ENCODE data around the gene MAPK1. TPM values are rescaled to one million over a fixed set of nuclear protein-coding genes. Genes with fewer than 3 reads are reported as not detected.
"Not testable (repeated sequence)": the region's sequence is repeated elsewhere in the genome, so short reads cannot be mapped to it uniquely, and the experiment has no call there.

MAPK1 gene
- total RNA-seq, 1 experiment from 2014 or later, result 63.0 TPM

- no peak for DNase-seq
- peaks cover 20% of the 10 kb centered on the region for H3K36me3 ChIP-seq
Measured at GRCh38 chr22:21791635-21792625, 75.5 kb downstream of the MAPK1 start.

GRCh38 chr22:21790849-21791610 is 76.4 kb downstream of the MAPK1 start:
- H3K9me3 ChIP-seq, H3K4me3 ChIP-seq, DNase-seq, H3K27me3 ChIP-seq: not testable (repeated sequence)
- H3K36me3 ChIP-seq, result peaks cover 19% of the 10 kb centered on the region

More at GRCh38 chr22:21791635-21792625, 75.5 kb downstream of the MAPK1 start:
- Histone ChIP-seq H3K27me3 (no peaks in the 10 kb centered on the region), H3K9me3 (no peaks in the 10 kb centered on the region), H3K4me3 (no peak overlapping the region)

- H3K36me3 ChIP-seq, result peaks cover 19% of the 10 kb centered on the region
- no peaks in the 10 kb centered on the region for H3K27me3 ChIP-seq
- H3K4me3 ChIP-seq, result no peak overlapping the region
- DNase-seq, result no peak
- H3K9me3 ChIP-seq, result no peaks in the 10 kb centered on the region
Measured at GRCh38 chr22:21790359-21790758, 77.1 kb downstream of the MAPK1 start.

- H3K36me3 ChIP-seq, result peaks cover 22% of the 10 kb centered on the region
- H3K27me3 ChIP-seq, H3K9me3 ChIP-seq, H3K4me3 ChIP-seq, DNase-seq: not testable (repeated sequence)
Measured at GRCh38 chr22:21787565-21787964, 79.9 kb downstream of the MAPK1 start.

GRCh38 chr22:21780259-21780658 is 87.2 kb downstream of the MAPK1 start:
- H3K27me3 ChIP-seq, result no peaks in the 10 kb centered on the region
- no peak for DNase-seq
- peaks cover 17% of the 10 kb centered on the region for H3K36me3 ChIP-seq
- H3K9me3 ChIP-seq, result no peaks in the 10 kb centered on the region
- H3K4me3 ChIP-seq, result no peak overlapping the region

GRCh38 chr22:21779444-21779843 is 88.0 kb downstream of the MAPK1 start:
- Histone ChIP-seq H3K9me3 (no peaks in the 10 kb centered on the region), H3K27me3 (no peaks in the 10 kb centered on the region), H3K36me3 (peaks cover 10% of the 10 kb centered on the region), H3K4me3 (no peak overlapping the region)
- DNase-seq, result no peak

GRCh38 chr22:21778705-21779363 is 88.6 kb downstream of the MAPK1 start:
- Histone ChIP-seq H3K9me3 (no peaks in the 10 kb centered on the region), H3K27me3 (no peaks in the 10 kb centered on the region), H3K4me3 (no peak overlapping the region), H3K36me3 (peaks cover 8% of the 10 kb centered on the region)
- DNase-seq, result no peak

GRCh38 chr22:21771631-21771976 is 95.8 kb downstream of the MAPK1 start:
- Histone ChIP-seq H3K36me3 (peaks cover 47% of the 10 kb centered on the region), H3K9me3 (no peaks in the 10 kb centered on the region), H3K4me3 (no peak overlapping the region), H3K27me3 (no peaks in the 10 kb centered on the region)
- DNase-seq, result no peak

GRCh38 chr22:21768435-21768834 is 99.0 kb downstream of the MAPK1 start:
- no peak for DNase-seq
- Histone ChIP-seq H3K36me3 (peaks cover 69% of the 10 kb centered on the region), H3K9me3 (no peaks in the 10 kb centered on the region), H3K4me3 (no peak overlapping the region), H3K27me3 (no peaks in the 10 kb centered on the region)

GRCh38 chr22:21766691-21767462 is 100.6 kb downstream of the MAPK1 start:
- peaks cover 76% of the 10 kb centered on the region for H3K36me3 ChIP-seq

GRCh38 chr22:21765909-21766529 is 101.4 kb downstream of the MAPK1 start:
- Histone ChIP-seq H3K27me3 (no peaks in the 10 kb centered on the region), H3K9me3 (no peaks in the 10 kb centered on the region), H3K4me3 (no peak overlapping the region), H3K36me3 (peaks cover 70% of the 10 kb centered on the region)
- DNase-seq, result no peak

More at GRCh38 chr22:21766691-21767462, 100.6 kb downstream of the MAPK1 start:
- no peaks in the 10 kb centered on the region for H3K27me3 ChIP-seq
- no peak overlapping the region for H3K4me3 ChIP-seq
- H3K9me3 ChIP-seq, result no peaks in the 10 kb centered on the region
- no peak for DNase-seq

- H3K4me3 ChIP-seq, result no peak overlapping the region
- H3K36me3 ChIP-seq, result peaks cover 70% of the 10 kb centered on the region
- no peaks in the 10 kb centered on the region for H3K9me3 ChIP-seq
- DNase-seq, result no peak
- no peaks in the 10 kb centered on the region for H3K27me3 ChIP-seq
Measured at GRCh38 chr22:21764038-21764804, 103.2 kb downstream of the MAPK1 start.

- peaks cover 61% of the 10 kb centered on the region for H3K36me3 ChIP-seq
- no peak overlapping the region for H3K4me3 ChIP-seq
- no peaks in the 10 kb centered on the region for H3K27me3 ChIP-seq
- no peak for DNase-seq
- no peaks in the 10 kb centered on the region for H3K9me3 ChIP-seq
Measured at GRCh38 chr22:21762712-21763581, 104.5 kb downstream of the MAPK1 start.

- H3K4me3 ChIP-seq, result no peak overlapping the region
- H3K36me3 ChIP-seq, result peaks cover 63% of the 10 kb centered on the region
- H3K9me3 ChIP-seq, result no peaks in the 10 kb centered on the region
Measured at GRCh38 chr22:21761994-21762680, 105.3 kb downstream of the MAPK1 start.

More at GRCh38 chr22:21761994-21762680, 105.3 kb downstream of the MAPK1 start:
- no peaks in the 10 kb centered on the region for H3K27me3 ChIP-seq
- no peak for DNase-seq

Measured in MG63 (cell line).